OCI-LY7 (cell line): ENCODE measurements around the gene ATG2A. TPM values are rescaled to one million over a fixed set of nuclear protein-coding genes. Genes with fewer than 3 reads are reported as not detected.

ENCODE experiments used
- BruUV-seq: library from RNA; stranded (reverse); fragments of 400-500 nt; replicated peaks from 2 replicates; lab custom pipeline; 2021; lab: Mats Ljungman, UMichigan
- CTCF ChIA-PET: fragments of 300-600 bp; sonication (Branson Sonifier 250); formaldehyde crosslinking; loops from one replicate; lab custom pipeline; 2022; ENCODE audit warnings: antibody characterized with exemption; ENCODE audit not compliant: unreplicated experiment; lab: Charles Lee
- POLR2A ChIA-PET: fragments of 300-600 bp; sonication (Branson Sonifier 250); formaldehyde crosslinking; loops from one replicate; lab custom pipeline; 2022; ENCODE audit warnings: antibody characterized with exemption; lab: Charles Lee
- DNase-seq: peaks from one replicate; pipeline ENCODE4 v3.0.0-alpha.2; 2015; ENCODE audit warnings: low spot score
- H2AFZ ChIP-seq: fragments of 200-600 bp; sonication (generic), shearing (Covaris generic); 2 replicates; pipeline ENCODE4 v1.6.1; 2014; ENCODE audit warnings: mild to moderate bottlenecking, antibody characterized with exemption, low read length, moderate library complexity
- H3K27ac ChIP-seq: fragments of 200-600 bp; sonication (generic); 2 replicates; pipeline ENCODE4 v1.5.1; 2014; ENCODE audit warnings: mixed run types, low read depth, mild to moderate bottlenecking, moderate library complexity, low read length, inconsistent platforms; ENCODE audit not compliant: poor library complexity, severe bottlenecking
- H3K36me3 ChIP-seq: fragments of 200-600 bp; sonication (generic); 2 replicates; pipeline ENCODE4 v1.6.1; 2014; ENCODE audit warnings: mild to moderate bottlenecking, antibody characterized with exemption, low read length, moderate library complexity, mixed read lengths; ENCODE audit not compliant: insufficient read depth
- H3K4me1 ChIP-seq: fragments of 200-600 bp; sonication (generic); 2 replicates; pipeline ENCODE4 v1.5.1; 2014; ENCODE audit warnings: mild to moderate bottlenecking, low read length; ENCODE audit not compliant: insufficient read depth, poor library complexity, severe bottlenecking
- H3K4me2 ChIP-seq: fragments of 200-600 bp; sonication (generic); 2 replicates; pipeline ENCODE4 v1.6.1; 2014; ENCODE audit warnings: mild to moderate bottlenecking, low read length
- H3K4me3 ChIP-seq: fragments of 200-600 bp; sonication (generic); 2 replicates; pipeline ENCODE4 v1.5.1; 2014; ENCODE audit warnings: mild to moderate bottlenecking, low read depth, low read length; ENCODE audit not compliant: poor library complexity, severe bottlenecking
- H3K79me2 ChIP-seq: fragments of 200-600 bp; sonication (generic); 2 replicates; pipeline ENCODE4 v1.6.1; 2016; ENCODE audit warnings: low read depth, mild to moderate bottlenecking, low read length, moderate library complexity, mixed read lengths; ENCODE audit not compliant: insufficient read depth
- H3K9me2 ChIP-seq: fragments of 200-600 bp; sonication (generic); 2 replicates; pipeline ENCODE4 v1.6.1; 2016; ENCODE audit warnings: mild to moderate bottlenecking, low read length, mixed read lengths; ENCODE audit not compliant: insufficient read depth
- H3K9me3 ChIP-seq: fragments of 200-600 bp; sonication (generic); 2 replicates; pipeline ENCODE4 v1.6.1; 2014; ENCODE audit warnings: mild to moderate bottlenecking, mixed run types, low read length, mixed read lengths
- H4K20me1 ChIP-seq: fragments of 200-600 bp; sonication (generic); 2 replicates; pipeline ENCODE4 v1.6.1; 2014; ENCODE audit warnings: mild to moderate bottlenecking, antibody characterized with exemption, low read length, moderate library complexity, mixed read lengths; ENCODE audit not compliant: insufficient read depth
- CTCF ChIP-seq: fragments of 200-600 bp; sonication (generic); conservative IDR thresholded peaks from 2 replicates; pipeline ENCODE4 v1.5.1; 2014; ENCODE audit warnings: mild to moderate bottlenecking, antibody characterized with exemption, low read length, moderate library complexity, mixed read lengths
- EZH2phosphoT487 ChIP-seq: fragments of 200-600 bp; sonication (generic); IDR thresholded peaks from 2 replicates; pipeline ENCODE4 v1.6.1; 2018; ENCODE audit warnings: low read depth, borderline replicate concordance, mild to moderate bottlenecking, mixed run types, antibody characterized with exemption, low read length, moderate library complexity, mixed read lengths
- intact Hi-C: fragments of 100-400 bp; cut with micrococcal nuclease; formaldehyde crosslinking; loops from one replicate; pipeline ENCODE4 v1.10.0; 2022; ENCODE audit not compliant: unreplicated experiment
- total RNA-seq, 2 experiments: library from RNA; depleted of rRNA in 1 of 2; stranded (reverse); fragments of >200 nt in 1 of 2; shearing (Covaris generic) in 1 of 2; gene quantifications; 2 replicates each; pipeline ENCODE4 v1.2.3, GENCODE V29; 2014 to 2022

ATG2A gene
- total RNA-seq, 2 experiments from 2014 or later: 18.1 to 28.2 TPM

GRCh38 chr11:64870176-64870892 is 46.7 kb downstream of the ATG2A start:
- TF ChIP-seq EZH2phosphoT487: no peak
- TF ChIP-seq CTCF: no peak; the same call in 1 of the 2 replicates
- H3K79me2 ChIP-seq: peaks cover 89% of the 10 kb centered on the region
- peak overlapping the region; percentile 97 for H3K27ac ChIP-seq
- ChIA-PET CTCF (interaction anchor here (0.8 to 2.9 kb wide), 2 partner anchors 18 to 23 kb away, joined by 3 to 16 read pairs; no protein-coding TSS in a partner anchor), POLR2A (interaction anchor here (0.9 to 13.0 kb wide), 3 partner anchors 10 to 92 kb away, joined by 3 to 178 read pairs (median 25); no protein-coding TSS in a partner anchor)
- peak overlapping the region; percentile 57 for H3K4me3 ChIP-seq
- H2AFZ ChIP-seq: no peak overlapping the region
- peaks cover 76% of the 10 kb centered on the region for H3K36me3 ChIP-seq
- no peak for DNase-seq
- peaks cover 100% of the 10 kb centered on the region for H3K4me1 ChIP-seq
- no peaks in the 10 kb centered on the region for H3K9me2 ChIP-seq
- intact Hi-C loops: no loop called here
- H4K20me1 ChIP-seq: 0 out of 2 replicates have a peak, but pooled peaks cover 8% of the 10 kb centered on the region
- no TSS peak for BruUV-seq
- no peaks in the 10 kb centered on the region for H3K9me3 ChIP-seq
- H3K4me2 ChIP-seq: peak overlapping the region; percentile 96

DNA sequence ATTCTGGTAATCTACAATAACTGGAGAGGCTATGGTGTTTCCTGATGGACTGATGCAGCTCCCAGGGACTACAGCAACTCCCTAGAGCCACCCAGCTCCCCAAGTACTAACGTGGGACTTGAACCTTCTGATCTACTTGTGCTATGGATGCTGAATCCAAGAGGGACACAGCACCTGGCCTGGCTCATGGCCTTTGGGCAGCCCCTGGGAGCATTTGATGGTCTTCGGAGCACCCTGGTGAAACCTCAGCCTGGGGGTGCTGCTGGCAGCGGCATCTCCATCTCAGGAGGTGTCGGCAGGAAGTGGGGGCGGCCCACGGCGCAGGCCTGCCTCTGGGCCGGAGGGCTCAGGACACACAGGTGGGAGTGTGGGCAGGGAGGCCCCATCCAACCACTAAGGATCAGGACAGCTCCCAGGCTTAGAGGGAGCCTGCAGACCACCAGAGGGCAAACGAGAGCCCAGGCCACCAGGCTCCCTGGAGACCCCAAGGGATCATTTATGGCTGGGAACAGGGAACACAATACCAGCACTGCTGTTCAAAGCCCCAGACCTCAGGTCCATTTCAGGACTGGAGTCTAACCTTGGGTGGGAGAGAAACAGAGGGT is 47.3 kb downstream of the ATG2A start:
- 0 out of 2 replicates have a peak, but pooled peaks cover 4% of the 10 kb centered on the region for H4K20me1 ChIP-seq
- H3K79me2 ChIP-seq: peaks cover 89% of the 10 kb centered on the region; the same call in 1 of the 2 replicates
- ChIA-PET POLR2A (interaction anchor here (0.6 to 13.0 kb wide), 7 partner anchors 8 to 192 kb away, joined by 3 to 178 read pairs (median 4); no protein-coding TSS in a partner anchor), CTCF (interaction anchor here (0.6 to 2.9 kb wide), 7 partner anchors 8 to 22 kb away, joined by 3 to 16 read pairs (median 3); partner anchors contain the start of gene EHD1)
- TF ChIP-seq CTCF (peak; percentile 79), EZH2phosphoT487 (no peak)
- peak overlapping the region; percentile 97 for H3K27ac ChIP-seq
- intact Hi-C loops: loop anchor here (1.0 kb wide), 1 partner anchor 18 kb away; no protein-coding TSS in a partner anchor
- no peak overlapping the region for H2AFZ ChIP-seq
- H3K4me2 ChIP-seq: peak overlapping the region; percentile 96
- DNase-seq: no peak
- peaks cover 71% of the 10 kb centered on the region for H3K36me3 ChIP-seq
- H3K9me2 ChIP-seq: no peaks in the 10 kb centered on the region
- H3K9me3 ChIP-seq: no peaks in the 10 kb centered on the region
- BruUV-seq: no TSS peak
- H3K4me1 ChIP-seq: peaks cover 100% of the 10 kb centered on the region
- H3K4me3 ChIP-seq: peak overlapping the region; percentile 57
